Measurements from ENCODE around the gene WNT3.

DNA sequence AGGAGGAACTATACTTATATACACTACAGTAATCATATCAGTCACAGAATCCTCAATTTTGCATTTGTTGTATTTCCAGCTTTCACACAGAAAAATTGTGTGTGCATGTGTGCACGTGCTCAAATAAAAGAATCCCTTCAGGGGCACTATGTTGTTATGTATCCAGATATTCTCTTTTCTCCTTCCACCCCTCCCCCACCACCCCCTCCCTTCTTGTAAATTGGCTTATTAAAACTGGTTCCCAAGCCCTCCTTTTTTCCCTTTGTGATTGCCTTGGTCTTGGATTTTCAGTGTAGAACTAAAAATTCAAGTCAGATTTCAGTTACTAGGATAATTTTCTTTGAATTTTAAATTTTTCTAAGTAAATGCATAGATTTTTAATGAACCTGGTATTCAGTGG is 86.3 kb downstream of the WNT3 start:
- TF ChIP-seq, protein P1, sequence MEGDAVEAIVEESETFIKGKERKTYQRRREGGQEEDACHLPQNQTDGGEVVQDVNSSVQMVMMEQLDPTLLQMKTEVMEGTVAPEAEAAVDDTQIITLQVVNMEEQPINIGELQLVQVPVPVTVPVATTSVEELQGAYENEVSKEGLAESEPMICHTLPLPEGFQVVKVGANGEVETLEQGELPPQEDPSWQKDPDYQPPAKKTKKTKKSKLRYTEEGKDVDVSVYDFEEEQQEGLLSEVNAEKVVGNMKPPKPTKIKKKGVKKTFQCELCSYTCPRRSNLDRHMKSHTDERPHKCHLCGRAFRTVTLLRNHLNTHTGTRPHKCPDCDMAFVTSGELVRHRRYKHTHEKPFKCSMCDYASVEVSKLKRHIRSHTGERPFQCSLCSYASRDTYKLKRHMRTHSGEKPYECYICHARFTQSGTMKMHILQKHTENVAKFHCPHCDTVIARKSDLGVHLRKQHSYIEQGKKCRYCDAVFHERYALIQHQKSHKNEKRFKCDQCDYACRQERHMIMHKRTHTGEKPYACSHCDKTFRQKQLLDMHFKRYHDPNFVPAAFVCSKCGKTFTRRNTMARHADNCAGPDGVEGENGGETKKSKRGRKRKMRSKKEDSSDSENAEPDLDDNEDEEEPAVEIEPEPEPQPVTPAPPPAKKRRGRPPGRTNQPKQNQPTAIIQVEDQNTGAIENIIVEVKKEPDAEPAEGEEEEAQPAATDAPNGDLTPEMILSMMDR (IDR thresholded peaks at IDR 0.05), result no peak
- no peak for TF ChIP-seq ZFX (IDR thresholded peaks at IDR 0.05; ENCODE audit: borderline replicate concordance)

Measured in 22Rv1 (cell line).